ENCODE data around the gene DCP1A.
A peak's percentile ranks its signal among the peaks of the same experiment; 100 is the strongest.

DCP1A gene

DNA sequence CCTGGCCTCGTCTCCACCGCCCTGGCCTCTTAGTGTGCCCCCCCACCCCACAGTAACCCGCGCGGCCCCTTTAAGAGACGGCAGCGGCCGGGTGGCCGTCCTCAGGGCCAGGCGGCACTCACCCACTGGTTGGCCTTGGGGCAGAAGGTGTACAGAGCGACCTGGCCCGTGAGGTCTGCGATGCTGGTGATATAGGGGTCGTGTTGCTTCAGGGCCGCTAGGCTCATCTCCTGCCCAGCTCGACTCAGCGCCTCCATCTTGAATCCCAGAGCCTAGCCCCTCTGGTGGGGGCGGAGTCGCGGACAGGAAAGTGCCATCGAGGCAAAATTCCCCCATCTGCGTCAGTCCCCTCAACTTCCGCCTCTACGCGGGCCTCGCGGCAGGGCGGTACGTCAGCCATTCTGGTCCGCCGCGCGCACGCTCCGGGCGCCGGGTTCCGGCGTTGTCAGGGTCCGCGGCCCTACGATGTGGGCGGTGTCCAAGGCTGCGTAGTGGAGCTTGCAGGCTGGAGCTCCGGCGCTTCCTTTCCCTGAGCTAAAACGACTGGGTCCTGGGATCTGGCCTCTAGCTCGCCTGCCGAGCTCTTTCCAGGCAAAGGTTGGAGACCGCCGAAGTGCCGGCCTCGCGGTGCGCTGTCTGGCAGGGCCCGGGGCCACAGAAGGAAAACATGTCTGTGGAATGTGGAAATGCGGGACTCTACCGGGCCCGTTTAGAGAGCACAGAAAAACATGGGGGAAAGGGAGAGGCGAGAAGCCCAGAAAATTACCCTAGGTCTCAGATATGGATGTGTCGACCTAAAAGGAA lies at the start of gene DCP1A:
Gene DCP1A (minus strand): TSS at position 283 of the 804 bp plus-strand sequence. CDS start 26 bp downstream, at position 257.
- H3K4me3 ChIP-seq (ENCODE audit: low read depth, low read length) = peak within 1 kb of the TSS; percentile 90
- DNase-seq (ENCODE audit: low read depth) = peak; percentile 97
- TF ChIP-seq MYC (IDR thresholded peaks at IDR 0.05; ENCODE audit: low read depth, low read length) (peak; percentile 91), POLR2A (IDR thresholded peaks at IDR 0.05; ENCODE audit: extremely low read depth, insufficient read length) (peak; percentile 96), MAX (IDR thresholded peaks at IDR 0.05; ENCODE audit: low read depth, low read length) (peak; percentile 73)
- TF ChIP-seq, protein P1, sequence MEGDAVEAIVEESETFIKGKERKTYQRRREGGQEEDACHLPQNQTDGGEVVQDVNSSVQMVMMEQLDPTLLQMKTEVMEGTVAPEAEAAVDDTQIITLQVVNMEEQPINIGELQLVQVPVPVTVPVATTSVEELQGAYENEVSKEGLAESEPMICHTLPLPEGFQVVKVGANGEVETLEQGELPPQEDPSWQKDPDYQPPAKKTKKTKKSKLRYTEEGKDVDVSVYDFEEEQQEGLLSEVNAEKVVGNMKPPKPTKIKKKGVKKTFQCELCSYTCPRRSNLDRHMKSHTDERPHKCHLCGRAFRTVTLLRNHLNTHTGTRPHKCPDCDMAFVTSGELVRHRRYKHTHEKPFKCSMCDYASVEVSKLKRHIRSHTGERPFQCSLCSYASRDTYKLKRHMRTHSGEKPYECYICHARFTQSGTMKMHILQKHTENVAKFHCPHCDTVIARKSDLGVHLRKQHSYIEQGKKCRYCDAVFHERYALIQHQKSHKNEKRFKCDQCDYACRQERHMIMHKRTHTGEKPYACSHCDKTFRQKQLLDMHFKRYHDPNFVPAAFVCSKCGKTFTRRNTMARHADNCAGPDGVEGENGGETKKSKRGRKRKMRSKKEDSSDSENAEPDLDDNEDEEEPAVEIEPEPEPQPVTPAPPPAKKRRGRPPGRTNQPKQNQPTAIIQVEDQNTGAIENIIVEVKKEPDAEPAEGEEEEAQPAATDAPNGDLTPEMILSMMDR (IDR thresholded peaks at IDR 0.05; ENCODE audit: low read depth, low read length) = no peak

- no peak for DNase-seq (ENCODE audit: low read depth)
- no peak overlapping the region for H3K4me3 ChIP-seq (ENCODE audit: low read depth, low read length)
- no peak for TF ChIP-seq MYC (IDR thresholded peaks at IDR 0.05; ENCODE audit: low read depth, low read length)
- TF ChIP-seq, protein P1 (IDR thresholded peaks at IDR 0.05; ENCODE audit: low read depth, low read length) = no peak
- no peak for TF ChIP-seq MAX (IDR thresholded peaks at IDR 0.05; ENCODE audit: low read depth, low read length)
- no peak for TF ChIP-seq POLR2A (IDR thresholded peaks at IDR 0.05; ENCODE audit: extremely low read depth, insufficient read length)
Observed at GRCh38 chr3:53384465-53385423, 37.4 kb upstream of the DCP1A start.

DNA sequence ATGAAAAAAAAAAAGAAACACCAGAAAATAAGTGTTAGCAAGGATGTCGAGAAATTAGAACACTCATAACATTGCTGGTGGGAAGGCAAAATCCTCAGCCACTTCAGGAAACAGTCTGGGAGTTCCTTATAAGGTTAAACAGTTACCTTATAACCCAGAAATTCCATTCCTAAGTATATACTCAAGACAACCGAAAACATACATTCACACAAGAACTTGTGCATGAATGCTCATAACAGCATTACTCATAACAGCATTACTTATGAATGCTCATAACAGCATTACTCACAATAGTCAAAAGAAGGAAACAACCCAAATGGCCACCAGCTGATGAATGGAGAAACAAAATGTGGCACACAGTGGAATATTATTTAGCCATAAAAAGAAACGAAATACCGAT lies 34.8 kb upstream of the DCP1A start:
- TF ChIP-seq MAX (IDR thresholded peaks at IDR 0.05; ENCODE audit: low read depth, low read length) (no peak), POLR2A (IDR thresholded peaks at IDR 0.05; ENCODE audit: extremely low read depth, insufficient read length) (no peak), MYC (IDR thresholded peaks at IDR 0.05; ENCODE audit: low read depth, low read length) (no peak)
- TF ChIP-seq, protein P1 (IDR thresholded peaks at IDR 0.05; ENCODE audit: low read depth, low read length) = no peak
- H3K4me3 ChIP-seq (ENCODE audit: low read depth, low read length) = no peak overlapping the region
- DNase-seq (ENCODE audit: low read depth) = no peak

GRCh38 chr3:53380306-53380705 lies 33.0 kb upstream of the DCP1A start:
- no peak for DNase-seq (ENCODE audit: low read depth)
- H3K4me3 ChIP-seq (ENCODE audit: low read depth, low read length) = no peak overlapping the region
- TF ChIP-seq MAX (IDR thresholded peaks at IDR 0.05; ENCODE audit: low read depth, low read length) = no peak

DNA sequence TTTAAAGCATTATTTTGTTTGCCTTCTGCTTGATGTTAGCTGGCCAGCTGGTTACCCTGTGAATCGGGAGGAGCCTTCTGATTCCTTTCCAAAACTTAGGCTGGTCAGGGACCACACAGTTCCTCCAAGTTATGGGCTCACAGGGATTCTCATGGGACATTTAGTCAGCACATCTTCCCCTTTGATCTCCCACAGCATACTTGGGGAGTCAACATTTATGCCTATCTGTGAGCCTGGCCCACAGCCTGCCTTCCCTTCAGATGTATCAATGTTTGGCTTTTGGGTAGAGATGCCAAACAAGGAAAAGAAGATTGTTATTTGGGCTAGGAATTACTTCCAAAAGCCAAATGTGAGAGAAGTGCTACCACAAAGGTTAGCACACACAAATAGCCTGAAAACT lies 32.6 kb upstream of the DCP1A start:
- DNase-seq (ENCODE audit: low read depth) = no peak
- no peak for TF ChIP-seq MYC (IDR thresholded peaks at IDR 0.05; ENCODE audit: low read depth, low read length)
- no peak for TF ChIP-seq POLR2A (IDR thresholded peaks at IDR 0.05; ENCODE audit: extremely low read depth, insufficient read length)
- no peak for TF ChIP-seq MAX (IDR thresholded peaks at IDR 0.05; ENCODE audit: low read depth, low read length)
- TF ChIP-seq, protein P1 (IDR thresholded peaks at IDR 0.05; ENCODE audit: low read depth, low read length) = no peak
- no peak overlapping the region for H3K4me3 ChIP-seq (ENCODE audit: low read depth, low read length)
